GM13977 (cell line): ENCODE measurements around the gene LARGE1.

Experiments
- DNase-seq: peaks from one replicate; pipeline ENCODE4 v3.0.0; 2012; ENCODE audit warnings: low spot score
- CTCF ChIP-seq: IDR thresholded peaks from 2 replicates; pipeline ENCODE4 v1.5.1; 2012; ENCODE audit warnings: mild to moderate bottlenecking, control low read depth; ENCODE audit not compliant: insufficient read depth; ENCODE audit errors: extremely low read depth, missing control alignments
- in situ Hi-C: fragments of 300-500 bp; cut with MboI; formaldehyde crosslinking; loops from one replicate; pipeline ENCODE4 v1.12.0; 2022; ENCODE audit warnings: low sequenced_read_pairs, low pct_unique_long_range_greater_than_20kb, mixed read lengths, inconsistent platforms; ENCODE audit not compliant: unreplicated experiment

LARGE1 gene

GRCh38 chr22:33851240-33851639, 69.0 kb downstream of the LARGE1 start:
- in situ Hi-C loops = no loop called here
- no peak for DNase-seq

GRCh38 chr22:33850724-33851123, 69.6 kb downstream of the LARGE1 start:
- DNase-seq = no peak
- in situ Hi-C loops = no loop called here
- TF ChIP-seq CTCF = no peak

More at GRCh38 chr22:33851240-33851639, 69.0 kb downstream of the LARGE1 start:
- no peak for TF ChIP-seq CTCF

GRCh38 chr22:33850193-33850592, 70.1 kb downstream of the LARGE1 start:
- no peak for DNase-seq
- in situ Hi-C loops = no loop called here
- no peak for TF ChIP-seq CTCF

- no peak for DNase-seq
- in situ Hi-C loops = no loop called here
- TF ChIP-seq CTCF = no peak
Observed at GRCh38 chr22:33848251-33848650, 72.0 kb downstream of the LARGE1 start.

GRCh38 chr22:33844273-33844672, 76.0 kb downstream of the LARGE1 start:
- no peak for DNase-seq
- in situ Hi-C loops = no loop called here
- no peak for TF ChIP-seq CTCF

GRCh38 chr22:33842421-33843094, 77.7 kb downstream of the LARGE1 start:
- no peak for TF ChIP-seq CTCF
- in situ Hi-C loops = no loop called here
- DNase-seq = no peak
